ENCODE data around the gene SPACA6. TPM values are rescaled to one million over a fixed set of nuclear protein-coding genes. Genes with fewer than 3 reads are reported as not detected.
A peak's percentile ranks its signal among the peaks of the same experiment; 100 is the strongest.

The SPACA6 gene
- total RNA-seq, 1 experiment from 2014 or later = 29.5 TPM

DNA sequence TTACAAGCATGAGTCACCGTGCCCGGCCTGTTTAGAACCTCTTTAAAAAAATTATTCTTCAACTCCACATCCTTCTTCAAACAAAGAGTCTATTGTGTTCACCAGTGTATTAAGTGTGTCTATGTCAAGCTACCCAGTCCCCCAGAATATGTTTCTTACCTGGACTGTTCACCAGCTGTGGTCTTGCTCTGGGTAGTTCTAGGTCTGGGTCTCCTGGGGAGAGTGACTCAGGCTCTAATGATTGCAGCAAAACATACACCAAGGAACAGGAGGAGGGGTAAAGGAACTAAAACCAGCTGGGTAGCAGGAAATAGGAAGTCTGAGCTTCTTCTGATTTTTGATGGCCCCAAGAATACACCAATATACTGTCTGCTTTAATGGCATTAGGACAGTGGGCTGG, 58.5 kb downstream of the SPACA6 start, which contains the start of gene FPR1:
Gene FPR1, minus strand, starts transcription at position 224 of the 400 bp plus-strand sequence. CDS start 4,884 bp downstream, outside the sequence.
- CTCF ChIA-PET = no interaction called here
- Histone ChIP-seq H4K20me1 (ENCODE audit: insufficient read depth) (no peaks in the 10 kb centered on the region), H3K4me3 (no peak within 1 kb of the TSS), H3K4me1 (replicated peaks; ENCODE audit: insufficient read depth) (no peaks in the 10 kb centered on the region), H3K36me3 (ENCODE audit: low read depth) (no peaks in the 10 kb centered on the region), H3K27ac (no peak within 1 kb of the TSS), H3K9me2 (ENCODE audit: insufficient read depth) (no peaks in the 10 kb centered on the region), H3K79me2 (ENCODE audit: low read depth) (no peaks in the 10 kb centered on the region), H3K4me2 (no peak within 1 kb of the TSS), H3F3A (ENCODE audit: insufficient read depth, low read depth) (no peaks in the 10 kb centered on the region), H3K27me3 (ENCODE audit: insufficient read depth, low read depth) (peaks cover 79% of the 10 kb centered on the region), H3K9me3 (ENCODE audit: insufficient read depth, low read depth) (no peaks in the 10 kb centered on the region), H2AFZ (no peak within 1 kb of the TSS)
- POLR2A ChIA-PET (ENCODE audit: unreplicated experiment) = no interaction called here
- DNase-seq = peak in 1 of 2 experiments; percentile 40
- TF ChIP-seq, protein P1, sequence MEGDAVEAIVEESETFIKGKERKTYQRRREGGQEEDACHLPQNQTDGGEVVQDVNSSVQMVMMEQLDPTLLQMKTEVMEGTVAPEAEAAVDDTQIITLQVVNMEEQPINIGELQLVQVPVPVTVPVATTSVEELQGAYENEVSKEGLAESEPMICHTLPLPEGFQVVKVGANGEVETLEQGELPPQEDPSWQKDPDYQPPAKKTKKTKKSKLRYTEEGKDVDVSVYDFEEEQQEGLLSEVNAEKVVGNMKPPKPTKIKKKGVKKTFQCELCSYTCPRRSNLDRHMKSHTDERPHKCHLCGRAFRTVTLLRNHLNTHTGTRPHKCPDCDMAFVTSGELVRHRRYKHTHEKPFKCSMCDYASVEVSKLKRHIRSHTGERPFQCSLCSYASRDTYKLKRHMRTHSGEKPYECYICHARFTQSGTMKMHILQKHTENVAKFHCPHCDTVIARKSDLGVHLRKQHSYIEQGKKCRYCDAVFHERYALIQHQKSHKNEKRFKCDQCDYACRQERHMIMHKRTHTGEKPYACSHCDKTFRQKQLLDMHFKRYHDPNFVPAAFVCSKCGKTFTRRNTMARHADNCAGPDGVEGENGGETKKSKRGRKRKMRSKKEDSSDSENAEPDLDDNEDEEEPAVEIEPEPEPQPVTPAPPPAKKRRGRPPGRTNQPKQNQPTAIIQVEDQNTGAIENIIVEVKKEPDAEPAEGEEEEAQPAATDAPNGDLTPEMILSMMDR (conservative IDR thresholded peaks at IDR 0.05) = no peak
- TF ChIP-seq EZH2 (IDR thresholded peaks at IDR 0.05; ENCODE audit: low read depth) = no peak
- no TSS peak for BruUV-seq (replicated peaks)
- intact Hi-C loops (cut with micrococcal nuclease; ENCODE audit: unreplicated experiment) = no loop called here

DNA sequence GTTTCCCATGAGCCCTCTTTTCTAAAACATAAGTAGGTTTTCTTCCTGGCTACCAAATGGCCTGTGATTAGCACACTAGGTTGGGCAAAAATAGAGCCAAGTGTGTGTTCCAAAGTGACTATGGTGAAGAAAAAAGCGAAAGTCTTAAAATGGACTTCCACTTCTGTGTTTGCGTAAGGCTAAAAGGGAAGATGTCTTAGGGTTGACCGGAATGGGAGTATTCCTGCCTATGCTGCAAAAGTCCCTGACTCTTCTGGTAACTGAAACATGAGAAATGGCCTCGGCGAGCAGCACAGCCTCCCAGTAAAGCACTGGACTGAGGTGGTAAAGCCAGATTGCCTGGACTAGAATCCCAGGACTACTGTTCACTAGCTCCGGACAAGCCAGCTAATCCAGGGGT, 61.0 kb downstream of the SPACA6 start:
- CTCF ChIA-PET = no interaction called here

DNA sequence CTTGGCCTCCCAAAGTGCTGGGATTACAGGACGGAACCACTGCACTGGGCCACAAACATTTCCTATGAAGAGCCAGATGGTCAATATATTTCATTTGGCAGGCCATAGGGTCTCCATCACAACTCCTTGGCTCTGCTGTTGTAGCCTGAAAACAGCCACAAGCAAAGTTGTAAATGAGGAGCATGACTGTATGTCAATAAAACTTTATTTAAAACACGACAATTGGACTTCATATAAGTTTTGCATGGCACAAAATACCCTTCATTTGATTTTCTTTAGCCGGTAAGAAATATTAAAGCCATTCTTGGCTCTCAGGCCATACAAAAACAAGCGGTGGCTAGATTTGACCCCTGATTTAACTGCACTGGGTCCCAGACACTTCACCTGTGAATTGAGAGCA, 61.6 kb downstream of the SPACA6 start:
- H4K20me1 ChIP-seq (ENCODE audit: insufficient read depth) = no peaks in the 10 kb centered on the region
- POLR2A ChIA-PET (ENCODE audit: unreplicated experiment) = no interaction called here
- no peaks in the 10 kb centered on the region for H3K36me3 ChIP-seq (ENCODE audit: low read depth)
- no peak for DNase-seq
- H3K27ac ChIP-seq = no peak overlapping the region
- intact Hi-C loops (cut with micrococcal nuclease; ENCODE audit: unreplicated experiment) = no loop called here
- H3K27me3 ChIP-seq (ENCODE audit: insufficient read depth, low read depth) = peaks cover 53% of the 10 kb centered on the region
- no peaks in the 10 kb centered on the region for H3K9me2 ChIP-seq (ENCODE audit: insufficient read depth)
- H3K4me2 ChIP-seq = no peak overlapping the region
- TF ChIP-seq, protein P1 (conservative IDR thresholded peaks at IDR 0.05) = no peak
- TF ChIP-seq EZH2 (IDR thresholded peaks at IDR 0.05; ENCODE audit: low read depth) = no peak
- no peaks in the 10 kb centered on the region for H3K9me3 ChIP-seq (ENCODE audit: insufficient read depth, low read depth)
- H3F3A ChIP-seq (ENCODE audit: insufficient read depth, low read depth) = no peaks in the 10 kb centered on the region
- H3K79me2 ChIP-seq (ENCODE audit: low read depth) = no peaks in the 10 kb centered on the region
- no TSS peak for BruUV-seq (replicated peaks)
- H3K4me3 ChIP-seq = no peak overlapping the region
- H2AFZ ChIP-seq = no peak overlapping the region
- CTCF ChIA-PET = no interaction called here
- H3K4me1 ChIP-seq (replicated peaks; ENCODE audit: insufficient read depth) = no peaks in the 10 kb centered on the region

More for the DNA sequence above, 61.0 kb downstream of the SPACA6 start:
- no peaks in the 10 kb centered on the region for H3K9me3 ChIP-seq (ENCODE audit: insufficient read depth, low read depth)
- no peak for TF ChIP-seq EZH2 (IDR thresholded peaks at IDR 0.05; ENCODE audit: low read depth)
- TF ChIP-seq, protein P1 (conservative IDR thresholded peaks at IDR 0.05) = no peak
- H3K27ac ChIP-seq = no peak overlapping the region
- DNase-seq = no peak
- no peaks in the 10 kb centered on the region for H3K9me2 ChIP-seq (ENCODE audit: insufficient read depth)
- H3K4me2 ChIP-seq = no peak overlapping the region
- no peaks in the 10 kb centered on the region for H3K79me2 ChIP-seq (ENCODE audit: low read depth)
- intact Hi-C loops (cut with micrococcal nuclease; ENCODE audit: unreplicated experiment) = no loop called here
- H3K4me1 ChIP-seq (replicated peaks; ENCODE audit: insufficient read depth) = no peaks in the 10 kb centered on the region
- BruUV-seq (replicated peaks) = no TSS peak
- H3K27me3 ChIP-seq (ENCODE audit: insufficient read depth, low read depth) = peaks cover 58% of the 10 kb centered on the region
- no peaks in the 10 kb centered on the region for H3K36me3 ChIP-seq (ENCODE audit: low read depth)
- H4K20me1 ChIP-seq (ENCODE audit: insufficient read depth) = no peaks in the 10 kb centered on the region
- no peaks in the 10 kb centered on the region for H3F3A ChIP-seq (ENCODE audit: insufficient read depth, low read depth)
- H3K4me3 ChIP-seq = no peak overlapping the region
- POLR2A ChIA-PET (ENCODE audit: unreplicated experiment) = no interaction called here
- no peak overlapping the region for H2AFZ ChIP-seq

Small RNA genes lying within 50 kb of the gene (microRNA-seq; reads per million reads assigned to microRNA genes)
- gene MIR125A (ENCODE audit: borderline number of aligned reads, borderline replicate concordance) = 7,624 reads per million, percentile 90 among the genes with 10 or more reads in this experiment
- gene MIR99B (ENCODE audit: borderline number of aligned reads, borderline replicate concordance) = 19,634 reads per million, percentile 95 among the genes with 10 or more reads in this experiment
- gene MIRLET7E (ENCODE audit: borderline number of aligned reads, borderline replicate concordance) = 8,822 reads per million, percentile 92 among the genes with 10 or more reads in this experiment

Other genes starting within 250 kb of the SPACA6 start
- gene SIGLEC8, start 234.9 kb upstream of the SPACA6 start, total RNA-seq (2021) = not detected in 2 replicates
- gene CEACAM18, start 214.8 kb upstream of the SPACA6 start, total RNA-seq (2021) = not detected in 2 replicates
- not detected in 2 replicates for gene SIGLEC12, start 191.5 kb upstream of the SPACA6 start, total RNA-seq (2021)
- not detected in 2 replicates for gene SIGLEC6, start 161.7 kb upstream of the SPACA6 start, total RNA-seq (2021)
- 11.7 and 12.5 TPM in 2 replicates for gene ZNF175, start 122.0 kb upstream of the SPACA6 start, total RNA-seq (2021)
- gene SIGLEC5, start 62.9 kb upstream of the SPACA6 start, total RNA-seq (2021) = not detected in 2 replicates
- gene SIGLEC14, start 46.5 kb upstream of the SPACA6 start, total RNA-seq (2021) = not detected in 2 replicates
- not detected in 2 replicates for gene HAS1, start 30.7 kb downstream of the SPACA6 start, total RNA-seq (2021)
- not detected in 2 replicates for gene FPR1, start 58.5 kb downstream of the SPACA6 start, total RNA-seq (2021)
- not detected in 2 replicates for gene FPR2, start 67.8 kb downstream of the SPACA6 start, total RNA-seq (2021)
- not detected in 2 replicates for gene FPR3, start 101.8 kb downstream of the SPACA6 start, total RNA-seq (2021)
- gene ZNF577, start 194.6 kb downstream of the SPACA6 start, total RNA-seq (2021) = 5.3 and 5.4 TPM in 2 replicates
- 8.8 and 9.6 TPM in 2 replicates for gene ZNF649, start 211.7 kb downstream of the SPACA6 start, total RNA-seq (2021)
- 4.8 and 5.6 TPM in 2 replicates for gene ZNF613, start 234.1 kb downstream of the SPACA6 start, total RNA-seq (2021)

All from PC-9 (cell line).